B cell (primary cell): ENCODE results near the gene NIPA2. TPM values are rescaled to one million over a fixed set of nuclear protein-coding genes. Genes with fewer than 3 reads are reported as not detected.

Source experiments
- ATAC-seq: fragments of 200-7000 bp; cut with Tn5 transposase; one replicate; pipeline ENCODE4 v1.10.0; 2021; ENCODE audit warnings: low read depth, mild to moderate bottlenecking, moderate number of reproducible peaks, moderate library complexity
- CTCF ChIA-PET: fragments of 350-600 bp; sonication (Branson Sonifier 250); formaldehyde crosslinking; loops from one replicate; lab custom pipeline; 2021; ENCODE audit warnings: antibody characterized with exemption, inconsistent platforms; lab: Charles Lee
- POLR2A ChIA-PET: fragments of 350-600 bp; sonication (Branson Sonifier 250); formaldehyde crosslinking; loops from one replicate; lab custom pipeline; 2021; ENCODE audit warnings: antibody characterized with exemption; lab: Charles Lee
- DNase-seq: peaks from one replicate; pipeline ENCODE4 v3.0.0; 2013
- H2AFZ ChIP-seq: 2 replicates; pipeline ENCODE4 v1.6.1; 2012; ENCODE audit warnings: mild to moderate bottlenecking, low read depth, low read length; ENCODE audit not compliant: insufficient read depth, poor library complexity, severe bottlenecking
- H3K27ac ChIP-seq, 2 donors: 1 replicate in 1 of 2; 2 replicates in 1 of 2; pipeline ENCODE4 v1.5.1; 2012 to 2013; ENCODE audit warnings: low read length in 2 of 2, mild to moderate bottlenecking in 2 of 2, moderate library complexity in 1 of 2
- H3K27me3 ChIP-seq, 4 experiments: fragments of 200-600 bp in 1 of 4; sonication (generic) in 1 of 4; replicated peaks in 1 of 4; 1 replicate in 2 of 4; 2 replicates in 2 of 4; pipeline versions ENCODE4 v1.6.1 to v1.7.0; 2013 to 2016; ENCODE audit warnings: low read length in 3 of 4, mild to moderate bottlenecking in 2 of 4, mixed read lengths in 1 of 4, moderate library complexity in 1 of 4; ENCODE audit not compliant: insufficient read depth in 4 of 4, control insufficient read depth in 3 of 4; ENCODE audit errors: control extremely low read depth in 1 of 4
- H3K36me3 ChIP-seq, 2 experiments: replicated peaks in 1 of 2; 1 replicate in 1 of 2; 2 replicates in 1 of 2; pipeline versions ENCODE4 v1.6.1 to v1.7.1; 2013; ENCODE audit warnings: low read length in 1 of 2; ENCODE audit not compliant: insufficient read depth in 2 of 2, control insufficient read depth in 1 of 2; ENCODE audit errors: control extremely low read depth in 1 of 2, extremely low read depth in 1 of 2
- H3K4me1 ChIP-seq, 2 donors: fragments of 200-600 bp in 1 of 2; sonication (generic) in 1 of 2; 1 replicate in 1 of 2; 2 replicates in 1 of 2; pipeline versions ENCODE4 v1.5.1 to v1.6.1; 2013 to 2017; ENCODE audit warnings: low read length in 2 of 2; ENCODE audit not compliant: control insufficient read depth in 2 of 2, insufficient read depth in 2 of 2
- H3K4me2 ChIP-seq: replicated peaks from 2 replicates; pipeline ENCODE3; 2012; ENCODE audit warnings: mild to moderate bottlenecking, low read depth, low read length; ENCODE audit not compliant: poor library complexity, severe bottlenecking
- H3K4me3 ChIP-seq, 5 experiments: fragments of 200-600 bp in 1 of 5; sonication (generic) in 1 of 5; 1 replicate in 3 of 5; 2 replicates in 2 of 5; pipeline versions ENCODE4 v1.5.1 to v1.7.0; 2011 to 2016; ENCODE audit warnings: low read length in 4 of 5, mild to moderate bottlenecking in 4 of 5, low read depth in 2 of 5, control low read depth in 1 of 5, moderate library complexity in 1 of 5; ENCODE audit not compliant: insufficient read depth in 1 of 5; ENCODE audit errors: control extremely low read depth in 1 of 5, extremely low read depth in 1 of 5
- H3K79me2 ChIP-seq: fragments of 200-600 bp; sonication (generic); one replicate; pipeline ENCODE4 v1.6.0; 2016; ENCODE audit warnings: low read length; ENCODE audit not compliant: control insufficient read depth, insufficient read depth
- H3K9ac ChIP-seq: fragments of 200-600 bp; sonication (generic); 2 replicates; pipeline ENCODE4 v1.6.1; 2017; ENCODE audit warnings: mild to moderate bottlenecking, low read length, moderate library complexity
- H3K9me3 ChIP-seq, 3 donors: one replicate each; pipeline versions ENCODE4 v1.6.1 to v1.7.1; 2013; ENCODE audit warnings: low read length in 2 of 3; ENCODE audit not compliant: control insufficient read depth in 2 of 3, insufficient read depth in 1 of 3; ENCODE audit errors: control extremely low read depth in 1 of 3
- H4K20me1 ChIP-seq: 2 replicates; pipeline ENCODE4 v1.6.0; 2012; ENCODE audit warnings: mild to moderate bottlenecking, low read length; ENCODE audit not compliant: insufficient read depth, control insufficient read depth, poor library complexity, severe bottlenecking
- H3K27ac Mint-ChIP-seq: one replicate; pipeline ENCODE4 v1.8.0; 2021; ENCODE audit warnings: mixed read lengths
- H3K27me3 Mint-ChIP-seq: one replicate; pipeline ENCODE4 v1.8.0; 2021; ENCODE audit warnings: mixed read lengths
- H3K4me1 Mint-ChIP-seq: one replicate; pipeline ENCODE4 v1.8.0; 2021; ENCODE audit warnings: mixed read lengths
- H3K4me3 Mint-ChIP-seq: one replicate; pipeline ENCODE4 v1.8.0; 2021; ENCODE audit warnings: mixed read lengths
- H3K9me3 Mint-ChIP-seq: one replicate; pipeline ENCODE4 v1.8.0; 2022; ENCODE audit warnings: mixed read lengths; ENCODE audit not compliant: insufficient read depth
- EZH2 ChIP-seq: IDR thresholded peaks from 2 replicates; pipeline ENCODE4 v1.6.1; 2012; ENCODE audit warnings: borderline replicate concordance, low read depth, mild to moderate bottlenecking, moderate library complexity, low read length; ENCODE audit not compliant: insufficient read depth, poor library complexity, severe bottlenecking
- WGBS: methylation state at CpG from one replicate; pipeline ENCODE4 v1.1.5; 2013; ENCODE audit warnings: missing lambda C conversion rate; ENCODE audit not compliant: insufficient coverage; 5-methylcytosine and 5-hydroxymethylcytosine counted together
- intact Hi-C: fragments of 100-400 bp; cut with micrococcal nuclease; formaldehyde crosslinking; loops from one replicate; pipeline ENCODE4 v1.10.0; 2022
- polyA plus RNA-seq: library from polyadenylated mRNA; depleted of rRNA; stranded (reverse); fragments of >200 nt; gene quantifications from 2 replicates; pipeline ENCODE4 v1.2.3, GENCODE V29; 2012
- total RNA-seq, 2 donors: library from RNA; stranded (reverse); fragments of 120-200 nt in 1 of 2; gene quantifications; 1 replicate in 1 of 2; 2 replicates in 1 of 2; pipeline versions ENCODE4 v1.2.3 to v1.2.4, GENCODE V29; 2013 to 2022
- TF ChIP-seq, protein P1 (sequence below): fragments of 200-600 bp; IDR thresholded peaks from one replicate; pipeline ENCODE4 v1.8.0; 2022; ENCODE audit warnings: antibody characterized with exemption, mild to moderate bottlenecking

The NIPA2 gene
- total and polyA plus RNA-seq, 2 donors (not counting 1 experiment from before 2014, with no cell fraction given) = 47.1 to 65.3 TPM

DNA sequence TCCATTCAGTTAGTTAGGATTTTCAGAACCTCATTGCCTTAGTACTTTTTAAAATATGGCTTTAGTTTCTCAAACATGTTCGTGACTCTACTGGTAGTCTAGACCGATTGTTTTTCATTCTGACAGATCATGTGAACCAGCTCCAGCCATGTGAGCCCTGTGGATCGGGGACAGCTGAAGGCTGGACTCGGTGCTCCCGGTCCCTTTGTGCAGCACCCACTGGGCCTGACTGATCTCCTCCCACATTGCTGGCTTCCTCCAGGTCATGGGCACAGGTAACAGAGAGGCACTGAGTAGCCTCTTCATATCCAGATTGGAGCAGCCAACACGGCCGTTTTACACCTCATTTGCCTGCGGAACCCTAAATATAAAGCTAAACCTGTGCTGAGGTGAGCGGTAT lies 30.5 kb downstream of the NIPA2 start:
- no peak for DNase-seq
- Mint-ChIP-seq H3K4me1 (no peaks in the 10 kb centered on the region), H3K4me3 (no peak overlapping the region), H3K27ac (no peak overlapping the region), H3K27me3 (no peaks in the 10 kb centered on the region), H3K9me3 (no peaks in the 10 kb centered on the region)
- Histone ChIP-seq H3K79me2 (peaks cover 10% of the 10 kb centered on the region), H2AFZ (no peak overlapping the region), H3K9ac (no peak overlapping the region), H3K4me1 (no peaks in the 10 kb centered on the region), H3K4me3 (no peak overlapping the region), H3K9me3 (no peaks in the 10 kb centered on the region), H3K27me3 (no peaks in the 10 kb centered on the region), H4K20me1 (peaks cover 29% of the 10 kb centered on the region), H3K36me3 (peaks cover 7 to 35% of the 10 kb centered on the region in 2 experiments), H3K27ac (peak overlapping the region in 1 of 2 donors; percentile 10), H3K4me2 (no peak overlapping the region)
- WGBS = 87% methylated on average over 9 of the region's 9 CpGs
- intact Hi-C loops = no loop called here
- POLR2A ChIA-PET = no interaction called here
- TF ChIP-seq, protein P1, sequence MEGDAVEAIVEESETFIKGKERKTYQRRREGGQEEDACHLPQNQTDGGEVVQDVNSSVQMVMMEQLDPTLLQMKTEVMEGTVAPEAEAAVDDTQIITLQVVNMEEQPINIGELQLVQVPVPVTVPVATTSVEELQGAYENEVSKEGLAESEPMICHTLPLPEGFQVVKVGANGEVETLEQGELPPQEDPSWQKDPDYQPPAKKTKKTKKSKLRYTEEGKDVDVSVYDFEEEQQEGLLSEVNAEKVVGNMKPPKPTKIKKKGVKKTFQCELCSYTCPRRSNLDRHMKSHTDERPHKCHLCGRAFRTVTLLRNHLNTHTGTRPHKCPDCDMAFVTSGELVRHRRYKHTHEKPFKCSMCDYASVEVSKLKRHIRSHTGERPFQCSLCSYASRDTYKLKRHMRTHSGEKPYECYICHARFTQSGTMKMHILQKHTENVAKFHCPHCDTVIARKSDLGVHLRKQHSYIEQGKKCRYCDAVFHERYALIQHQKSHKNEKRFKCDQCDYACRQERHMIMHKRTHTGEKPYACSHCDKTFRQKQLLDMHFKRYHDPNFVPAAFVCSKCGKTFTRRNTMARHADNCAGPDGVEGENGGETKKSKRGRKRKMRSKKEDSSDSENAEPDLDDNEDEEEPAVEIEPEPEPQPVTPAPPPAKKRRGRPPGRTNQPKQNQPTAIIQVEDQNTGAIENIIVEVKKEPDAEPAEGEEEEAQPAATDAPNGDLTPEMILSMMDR = no peak
- TF ChIP-seq EZH2 = no peak
- ATAC-seq = no peak
- CTCF ChIA-PET = no interaction called here

DNA sequence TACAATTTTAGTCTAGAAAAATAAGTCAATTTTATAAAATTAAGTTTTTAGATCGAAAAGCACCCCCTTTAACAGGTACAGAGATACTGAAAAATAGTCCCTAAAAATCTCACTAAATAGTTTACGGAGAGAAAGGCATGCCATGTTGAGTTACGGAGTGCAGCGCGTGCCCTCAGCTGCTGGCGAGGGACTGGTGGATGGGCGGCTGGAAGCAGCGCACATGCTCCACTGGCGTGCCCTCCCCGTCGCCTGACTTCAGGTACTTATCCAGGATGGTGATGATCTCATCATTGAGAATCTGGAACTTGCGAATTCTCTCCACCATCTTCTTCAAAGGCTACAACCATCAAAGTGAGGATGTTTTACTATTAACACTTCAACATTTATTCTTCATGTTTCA lies 31.4 kb downstream of the NIPA2 start:
- no peak for DNase-seq
- Histone ChIP-seq H4K20me1 (peaks cover 20% of the 10 kb centered on the region), H3K79me2 (peaks cover 1% of the 10 kb centered on the region), H3K4me3 (no peak overlapping the region), H2AFZ (no peak overlapping the region), H3K36me3 (peaks cover 7 to 29% of the 10 kb centered on the region in 2 experiments), H3K9ac (no peak overlapping the region), H3K4me1 (no peaks in the 10 kb centered on the region), H3K9me3 (no peaks in the 10 kb centered on the region), H3K27ac (no peak overlapping the region), H3K27me3 (no peaks in the 10 kb centered on the region), H3K4me2 (no peak overlapping the region)
- intact Hi-C loops = no loop called here
- TF ChIP-seq, protein P1 = no peak
- no peak for TF ChIP-seq EZH2
- Mint-ChIP-seq H3K27me3 (no peaks in the 10 kb centered on the region), H3K4me3 (no peak overlapping the region), H3K9me3 (no peaks in the 10 kb centered on the region), H3K4me1 (no peaks in the 10 kb centered on the region), H3K27ac (no peak overlapping the region)
- POLR2A ChIA-PET = interaction anchor here (0.5 kb wide), 1 partner anchor 182 kb away, joined by 3 read pairs; no protein-coding TSS in a partner anchor
- CTCF ChIA-PET = no interaction called here
- no peak for ATAC-seq
- over 99% methylated on average over 11 of the region's 12 CpGs for WGBS
